Measurements from ENCODE around the gene CDT1.

CDT1 gene

DNA sequence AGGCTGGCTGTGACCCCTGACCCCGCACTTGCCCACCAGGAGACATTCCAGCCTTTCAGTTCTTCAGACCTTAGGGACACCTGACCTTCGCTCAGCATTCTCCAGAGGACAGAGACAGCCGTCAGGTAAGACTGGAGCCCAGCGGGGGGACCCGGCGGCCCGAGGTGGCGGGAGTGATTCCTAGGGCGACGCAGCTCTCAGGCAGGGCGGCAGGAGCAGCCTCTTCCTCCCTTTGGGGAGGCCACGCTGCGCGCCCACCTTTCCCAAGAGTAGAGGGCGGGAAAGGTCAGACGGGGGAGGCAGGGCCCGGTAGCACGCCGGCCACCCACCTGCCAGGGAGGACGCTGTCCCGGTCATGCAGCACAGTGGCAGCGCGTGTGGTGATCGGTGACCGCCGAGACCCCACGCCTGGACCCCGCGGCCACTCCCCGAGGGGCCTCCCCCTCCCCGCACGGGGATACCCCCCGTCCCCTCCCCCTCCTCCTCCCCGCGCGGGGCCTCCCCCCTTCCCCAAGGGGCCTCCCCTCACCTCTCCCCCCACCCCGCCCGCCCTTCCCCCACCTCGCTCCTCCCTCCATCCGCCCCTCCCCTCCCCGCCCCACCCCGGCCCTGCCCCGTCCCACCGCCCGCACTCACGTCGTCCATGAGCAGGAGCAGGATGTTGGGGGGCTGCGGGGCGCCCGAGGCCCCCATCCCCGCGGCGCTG lies 52.7 kb downstream of the CDT1 start:
- no peak for DNase-seq (ENCODE audit: low read depth in 2 of 2)

GRCh38 chr16:88856828-88857727 lies 53.5 kb downstream of the CDT1 start, which contains the start of the genes GALNS and TRAPPC2L:
TSS of gene GALNS (minus strand) at chr16:88856947. CDS start at chr16:88856877, 70 bp downstream.
TSS of gene TRAPPC2L (plus strand) at chr16:88857127. CDS start at chr16:88857151, 24 bp downstream.
- DNase-seq (ENCODE audit: low read depth in 2 of 2) = peak; percentile 84 to 87

DNA sequence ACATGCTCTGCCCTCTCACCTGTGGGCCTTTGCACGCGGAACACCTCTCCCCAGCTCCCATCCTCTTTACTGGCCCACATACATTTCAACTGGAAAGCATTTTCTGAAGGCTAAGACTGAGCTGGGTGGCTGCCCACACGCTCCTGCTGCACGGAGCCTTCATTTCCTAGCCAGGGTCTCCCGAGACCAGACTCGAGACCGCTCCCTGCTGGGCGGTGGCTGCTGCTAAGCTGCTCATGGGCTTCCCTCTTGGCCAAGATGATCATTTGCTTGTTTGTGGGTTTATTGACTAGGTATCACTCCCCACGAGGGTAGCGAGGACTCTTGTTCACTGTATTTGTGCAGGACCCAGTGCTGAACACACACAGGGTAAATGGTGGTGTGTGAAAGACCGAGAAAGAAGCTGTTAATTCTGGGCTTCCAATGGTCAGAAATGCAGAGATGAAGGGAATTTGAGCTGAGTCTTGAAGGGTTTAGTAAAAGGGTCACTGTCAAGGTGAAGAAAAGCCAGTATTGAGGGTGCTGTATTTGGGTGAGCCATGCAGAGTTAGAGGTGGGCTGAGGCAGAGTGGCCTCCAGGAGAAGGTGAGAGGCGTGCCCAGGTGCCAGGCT lies 54.2 kb downstream of the CDT1 start:
- DNase-seq (ENCODE audit: low read depth in 2 of 2) = peak; percentile 20 to 40

Measured in fibroblast of skin of left quadriceps (primary cell).